ENCODE results near the gene RTP2.

The RTP2 gene, protein sequence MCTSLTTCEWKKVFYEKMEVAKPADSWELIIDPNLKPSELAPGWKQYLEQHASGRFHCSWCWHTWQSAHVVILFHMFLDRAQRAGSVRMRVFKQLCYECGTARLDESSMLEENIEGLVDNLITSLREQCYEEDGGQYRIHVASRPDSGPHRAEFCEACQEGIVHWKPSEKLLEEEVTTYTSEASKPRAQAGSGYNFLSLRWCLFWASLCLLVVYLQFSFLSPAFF

DNA sequence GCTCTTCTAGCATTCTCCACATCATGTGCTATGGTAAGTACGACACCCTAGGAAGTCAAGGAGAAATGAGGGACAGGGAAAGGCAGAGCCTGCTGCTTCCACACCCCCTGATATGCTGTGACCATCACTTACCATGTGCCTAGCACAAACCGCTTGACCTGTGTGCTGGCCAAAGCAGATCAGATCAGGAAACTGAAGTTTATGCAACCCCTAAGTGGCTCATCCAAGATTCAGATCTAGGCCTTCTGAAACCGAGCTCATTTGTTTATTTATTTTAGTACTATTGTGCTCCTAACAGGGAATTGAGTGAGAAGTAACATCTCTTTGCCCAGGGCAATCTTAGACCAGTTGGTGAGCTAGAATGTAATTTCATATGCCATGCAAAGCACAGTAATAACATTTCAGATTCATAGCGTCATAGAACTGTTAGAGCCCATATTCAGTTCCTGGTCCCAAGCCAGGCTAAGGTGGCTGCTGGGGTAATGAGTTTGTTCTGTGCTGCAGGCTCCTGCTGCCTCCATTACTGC, at the start of gene RTP2:
Gene RTP2, minus strand, starts transcription at position 51 of the 527 bp plus-strand sequence. CDS start 429 bp downstream, outside the sequence.
- DNase-seq = no peak

- no peak for DNase-seq
These were observed 48.3 kb upstream of the RTP2 start for GRCh38 chr3:187750513-187751123.

DNA sequence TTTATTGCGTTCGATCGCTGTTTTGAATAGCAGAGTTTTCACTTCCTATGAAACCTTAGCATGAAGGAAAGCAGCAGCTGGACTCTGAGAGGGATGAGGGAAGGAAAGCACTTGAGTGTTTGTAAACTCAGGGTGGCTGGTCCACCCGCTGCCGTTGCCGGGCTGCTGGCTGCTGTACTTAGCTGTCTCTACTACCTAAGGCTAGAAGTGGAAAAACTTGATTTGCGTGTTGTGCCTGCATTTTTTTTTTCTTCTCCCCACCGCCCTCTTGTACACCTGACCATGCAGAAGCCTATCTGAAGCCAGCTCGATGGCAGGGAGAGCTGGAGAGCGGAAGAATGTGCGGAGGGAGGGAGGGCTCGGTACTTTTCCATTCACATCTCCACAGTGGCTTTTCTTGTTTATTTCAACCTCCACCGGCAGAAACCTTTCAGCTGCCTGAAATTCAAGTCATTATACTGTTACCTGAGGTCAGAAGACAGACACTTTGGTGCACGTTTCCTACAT, 47.7 kb upstream of the RTP2 start:
- DNase-seq = no peak

DNA sequence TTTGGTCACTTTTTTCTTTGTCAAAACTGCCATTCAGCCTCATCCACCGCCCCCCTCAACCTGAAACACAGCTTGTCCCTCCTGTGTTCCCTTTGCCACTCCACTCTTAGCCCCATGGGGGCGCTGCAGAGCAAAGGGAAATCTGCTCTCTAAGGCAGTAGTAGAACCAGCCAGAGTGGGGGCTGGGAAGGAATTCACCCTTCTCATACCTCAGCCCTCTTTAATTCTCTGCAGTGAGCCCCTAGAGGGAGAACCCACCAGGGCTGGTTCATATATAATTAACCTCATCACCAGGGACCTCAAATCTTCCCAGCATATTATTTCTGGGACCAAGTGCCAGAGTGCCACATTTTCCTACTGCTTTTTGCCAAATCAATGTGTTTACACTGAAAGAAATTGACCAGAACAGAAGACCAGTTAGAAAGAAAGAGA, 45.7 kb upstream of the RTP2 start:
- peak; percentile 44 for DNase-seq

DNA sequence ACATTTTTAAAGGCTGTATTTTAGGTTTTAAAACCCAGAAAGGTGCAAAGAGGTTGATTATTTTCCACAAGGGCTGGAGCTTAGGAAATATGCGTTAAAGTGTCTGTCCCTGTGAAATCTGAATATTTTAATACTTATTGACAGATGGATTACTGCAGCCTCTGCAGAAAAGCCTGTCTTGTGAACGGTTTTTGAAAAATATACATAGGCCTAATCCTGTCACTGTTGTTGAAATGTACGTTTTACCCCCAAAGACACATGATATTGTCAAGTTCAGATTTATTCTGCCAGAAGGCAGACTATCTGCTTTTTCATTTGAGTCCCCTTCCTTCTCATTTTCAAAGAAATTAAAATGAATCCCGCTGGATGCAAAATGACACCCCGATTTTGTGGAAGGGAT, 45.1 kb upstream of the RTP2 start:
- DNase-seq = no peak

DNA sequence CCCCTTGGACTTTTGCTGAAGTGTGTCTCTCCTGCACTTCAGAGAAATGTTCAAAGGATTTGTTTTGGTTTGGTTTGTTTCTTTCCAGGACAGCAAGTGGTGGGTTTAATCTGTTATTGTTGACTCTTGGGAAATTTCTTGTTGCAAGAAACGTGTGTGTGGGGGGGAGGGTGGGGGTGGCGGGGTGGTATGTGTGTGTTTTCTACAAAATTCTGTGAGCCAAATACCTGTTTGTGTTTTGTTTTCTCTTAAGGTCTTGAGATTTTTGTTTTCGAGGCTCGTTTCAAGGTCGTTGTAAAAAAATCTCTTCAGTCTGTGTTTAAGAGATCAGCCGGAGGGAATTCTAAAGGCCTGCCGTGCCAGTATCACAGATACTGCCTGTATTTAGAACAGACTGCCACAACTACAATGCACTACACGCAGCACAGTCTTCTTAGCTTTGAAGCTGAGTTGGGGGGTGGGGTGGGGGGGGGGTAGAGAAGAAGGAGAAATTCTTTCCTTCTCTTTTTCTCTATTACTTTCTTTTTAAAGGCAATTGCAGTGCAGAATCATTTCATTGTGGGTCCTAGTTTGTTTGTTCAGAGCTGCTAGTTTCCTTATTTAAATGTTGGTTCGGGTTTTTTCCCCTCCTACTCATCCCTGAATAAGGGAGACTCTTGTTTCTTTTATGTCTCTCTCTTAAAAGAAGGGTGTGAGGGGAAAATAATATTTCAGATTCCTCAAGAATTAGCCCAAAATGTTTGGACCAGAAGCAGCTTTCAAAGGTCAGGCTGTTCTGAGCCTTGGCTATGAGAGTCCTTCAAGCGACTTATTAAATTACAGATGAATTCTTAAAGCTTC, 44.3 kb upstream of the RTP2 start:
- no peak for DNase-seq

DNA sequence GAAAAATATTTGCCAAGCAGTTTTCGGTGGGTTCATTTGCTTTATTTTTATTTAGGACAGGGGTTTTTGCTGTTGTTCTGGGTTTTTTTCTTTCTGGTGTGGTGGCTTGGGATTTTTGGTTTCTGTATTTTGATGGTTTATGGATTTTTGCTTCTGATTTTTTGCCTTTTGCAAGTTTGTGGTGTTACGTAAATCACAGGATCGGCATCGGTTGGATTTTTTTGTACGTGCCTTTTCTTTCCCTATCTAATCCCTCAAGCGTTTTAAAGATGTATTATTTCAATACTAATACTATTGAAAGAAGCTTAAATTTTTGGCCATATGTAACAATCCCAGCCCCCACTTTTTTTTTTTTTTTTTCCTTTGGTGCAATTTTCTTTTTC, 43.7 kb upstream of the RTP2 start:
- no peak for DNase-seq

DNA sequence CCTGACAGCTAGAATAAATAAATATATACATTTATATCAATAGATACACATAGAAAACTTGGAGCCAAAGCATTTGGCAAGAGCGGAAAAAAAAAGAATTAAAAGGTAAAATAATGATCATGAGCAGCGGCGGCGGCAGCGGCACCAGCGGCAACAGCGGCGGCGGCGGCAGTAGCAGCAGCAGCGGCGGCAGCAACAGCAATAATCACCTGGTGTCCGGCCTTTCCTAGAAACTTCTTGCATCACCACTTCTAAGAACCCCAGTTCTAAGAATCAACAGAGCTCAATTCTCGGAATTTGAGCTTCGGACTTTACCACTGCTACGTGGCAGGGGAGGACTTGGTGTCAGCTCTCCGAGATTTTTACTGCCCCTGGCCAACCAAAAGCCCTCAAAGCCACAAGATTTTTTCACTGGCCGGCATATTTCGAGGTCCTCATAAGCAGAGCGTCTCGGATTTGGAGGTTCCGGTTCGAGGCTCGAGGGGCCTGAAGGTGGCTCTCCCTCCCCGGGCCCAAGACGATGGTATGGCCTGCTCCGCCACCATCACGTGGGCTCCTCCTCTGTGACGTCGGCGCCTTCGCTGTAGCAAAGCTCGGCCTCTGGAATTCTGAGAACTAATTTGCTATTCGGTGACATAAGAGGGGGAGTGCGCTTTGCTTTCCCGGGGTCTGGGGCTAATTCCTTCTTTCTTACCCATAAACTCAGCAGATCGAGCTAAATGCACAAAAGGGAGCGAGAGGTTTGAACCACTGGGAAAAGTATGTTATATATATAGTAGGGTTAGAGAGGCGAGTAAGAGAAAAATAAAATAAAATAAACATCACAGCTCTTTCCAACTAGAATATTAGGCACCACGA, 43.1 kb upstream of the RTP2 start, which contains the start of gene BCL6:
Gene BCL6, minus strand, starts transcription at position 268 of the 858 bp plus-strand sequence. CDS start 11,775 bp downstream, outside the sequence.
- DNase-seq = peak; percentile 91

GRCh38 chr3:187744169-187745151, 42.1 kb upstream of the RTP2 start:
- DNase-seq = peak; percentile 35

- no peak for DNase-seq
These were observed 41.1 kb upstream of the RTP2 start for GRCh38 chr3:187743195-187744141.

DNA sequence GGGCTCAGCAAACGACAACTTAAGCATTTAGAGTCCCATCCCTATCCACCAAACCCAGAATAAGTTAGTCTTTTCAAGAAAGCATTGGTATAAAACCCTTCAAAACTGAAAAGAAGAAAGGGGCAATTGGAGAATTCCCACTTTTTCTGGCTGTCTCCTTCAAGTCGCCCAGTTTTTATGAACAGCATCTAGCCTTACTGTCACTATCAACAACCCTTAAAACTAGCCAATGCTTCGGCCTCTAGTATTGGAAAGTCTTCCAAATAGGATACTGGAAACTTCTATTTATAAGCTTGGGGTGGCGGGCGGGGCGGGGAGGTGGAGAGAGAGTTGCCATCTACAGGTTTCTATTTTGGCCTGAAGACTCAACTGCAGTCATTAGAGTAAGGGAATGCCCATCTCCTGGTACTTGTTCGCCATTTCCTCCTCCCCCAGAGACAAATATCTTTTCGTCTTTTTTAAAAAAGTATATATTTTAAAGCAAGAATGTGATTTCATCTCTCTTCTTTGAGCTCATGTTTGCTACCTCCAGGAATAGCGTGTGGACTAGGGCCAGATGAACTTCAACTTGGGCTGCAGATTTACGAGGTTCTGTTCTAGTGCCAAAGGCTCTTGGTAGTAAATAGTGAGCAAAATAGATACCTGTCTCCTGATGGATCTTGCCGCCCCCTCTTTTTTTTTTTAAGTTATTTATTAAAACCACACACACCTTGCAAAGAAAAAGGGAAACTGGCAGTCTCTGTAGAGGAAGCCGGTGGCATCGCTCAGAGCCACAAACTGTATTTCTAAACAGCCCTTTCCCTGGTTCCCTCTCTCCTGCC, 40.2 kb upstream of the RTP2 start:
- DNase-seq = no peak

GRCh38 chr3:187741403-187742350, 39.3 kb upstream of the RTP2 start:
- peak; percentile 47 for DNase-seq

GRCh38 chr3:187740421-187741399, 38.4 kb upstream of the RTP2 start:
- peak; percentile 28 for DNase-seq

DNA sequence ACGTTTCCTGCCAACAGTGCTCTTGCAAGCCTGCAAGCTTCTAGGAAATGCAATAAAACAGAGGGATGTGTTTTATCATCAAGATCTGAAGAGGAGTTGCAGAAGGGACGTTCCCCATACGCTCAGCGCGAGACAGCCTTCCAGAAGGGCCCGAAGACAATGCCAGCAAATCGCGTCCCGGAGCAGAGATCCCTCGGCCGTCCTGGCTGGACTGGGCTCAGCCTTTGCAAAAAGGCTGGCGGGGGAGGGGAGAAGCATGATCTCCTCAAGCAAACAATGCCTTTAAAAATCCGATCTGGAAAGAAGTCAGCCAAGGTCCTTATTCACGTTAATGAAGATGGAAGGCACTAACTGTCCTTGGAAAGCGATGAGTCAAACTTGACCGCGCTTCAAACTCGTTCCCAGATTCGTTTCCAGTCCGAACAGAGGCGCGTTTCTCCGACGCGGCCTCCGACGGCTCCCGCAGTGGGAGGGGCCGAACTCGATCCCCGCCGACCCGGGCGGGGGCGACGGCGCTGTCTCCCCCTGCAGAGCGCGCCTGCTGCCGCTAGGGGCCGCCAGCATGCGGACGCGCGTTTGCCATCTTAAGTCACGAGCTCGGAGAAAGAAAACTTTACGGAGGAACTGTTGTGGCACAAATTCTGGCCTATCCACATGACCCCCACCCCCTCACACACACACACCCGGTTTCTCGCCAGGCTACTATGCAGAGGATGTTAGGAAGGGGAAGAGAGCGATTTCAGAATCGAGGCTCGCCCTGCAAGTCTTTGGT, 37.4 kb upstream of the RTP2 start:
- peak; percentile 47 for DNase-seq

- no peak for DNase-seq
These were observed 36.8 kb upstream of the RTP2 start for GRCh38 chr3:187739094-187739560.

All from DMS 273 treated with DMSO at 0.1 percent for 48 hours (cell line).